GM19193 (cell line): Measurements from ENCODE around the gene PLD5.

Experiments used
- POLR2A ChIP-seq: IDR thresholded peaks from 4 replicates; pipeline ENCODE4 v1.6.1; 2011; ENCODE audit not compliant: insufficient read depth, insufficient read length; ENCODE audit errors: extremely low read depth

Gene PLD5

GRCh38 chr1:242411901-242412300, 112.6 kb downstream of the PLD5 start:
- no peak for TF ChIP-seq POLR2A

GRCh38 chr1:242405947-242406346, 118.5 kb downstream of the PLD5 start:
- no peak for TF ChIP-seq POLR2A

GRCh38 chr1:242404296-242404695, 120.2 kb downstream of the PLD5 start:
- no peak for TF ChIP-seq POLR2A

GRCh38 chr1:242402956-242403355, 121.5 kb downstream of the PLD5 start:
- no peak for TF ChIP-seq POLR2A

- no peak for TF ChIP-seq POLR2A
These were observed 122.6 kb downstream of the PLD5 start for GRCh38 chr1:242401937-242402336.

- no peak for TF ChIP-seq POLR2A
These were observed 126.1 kb downstream of the PLD5 start for GRCh38 chr1:242398351-242398750.

GRCh38 chr1:242391896-242392295, 132.6 kb downstream of the PLD5 start:
- no peak for TF ChIP-seq POLR2A

GRCh38 chr1:242349636-242350035, 174.9 kb downstream of the PLD5 start:
- TF ChIP-seq POLR2A = no peak

- TF ChIP-seq POLR2A = no peak
These were observed 206.4 kb downstream of the PLD5 start for GRCh38 chr1:242318140-242318539.

- no peak for TF ChIP-seq POLR2A
These were observed 279.2 kb downstream of the PLD5 start for GRCh38 chr1:242245255-242245654.

GRCh38 chr1:242243472-242243871, 281.0 kb downstream of the PLD5 start:
- TF ChIP-seq POLR2A = no peak

GRCh38 chr1:242242983-242243382, 281.5 kb downstream of the PLD5 start:
- no peak for TF ChIP-seq POLR2A

- TF ChIP-seq POLR2A = no peak
These were observed 282.6 kb downstream of the PLD5 start for GRCh38 chr1:242241936-242242335.

GRCh38 chr1:242240691-242241090, 283.8 kb downstream of the PLD5 start:
- no peak for TF ChIP-seq POLR2A

- no peak for TF ChIP-seq POLR2A
These were observed 284.4 kb downstream of the PLD5 start for GRCh38 chr1:242240077-242240476.

- no peak for TF ChIP-seq POLR2A
These were observed 285.1 kb downstream of the PLD5 start for GRCh38 chr1:242239398-242239797.

- no peak for TF ChIP-seq POLR2A
These were observed 287.4 kb downstream of the PLD5 start for GRCh38 chr1:242237051-242237450.
